CD14-positive monocyte (primary cell): ENCODE results near the gene MSRB3. TPM values are rescaled to one million over a fixed set of nuclear protein-coding genes. Genes with fewer than 3 reads are reported as not detected.

ENCODE experiments used
- DNase-seq, 3 donors: peaks; one replicate each; pipeline ENCODE4 v3.0.0-alpha.2; 2011 to 2022
- H2AFZ ChIP-seq: 2 replicates; pipeline ENCODE4 v1.6.0; 2012; ENCODE audit warnings: mild to moderate bottlenecking, low read depth, low read length, inconsistent platforms; ENCODE audit not compliant: insufficient read depth, poor library complexity, severe bottlenecking
- H3K27ac ChIP-seq, 2 donors: 1 replicate in 1 of 2; 2 replicates in 1 of 2; pipeline ENCODE4 v1.5.1; 2012 to 2013; ENCODE audit warnings: low read length in 2 of 2, control low read depth in 1 of 2, inconsistent platforms in 1 of 2, low read depth in 1 of 2, mild to moderate bottlenecking in 1 of 2
- H3K27me3 ChIP-seq, 2 donors: one replicate each; pipeline versions ENCODE4 v1.6.0 to v1.6.1; 2011 to 2013; ENCODE audit warnings: low read length in 2 of 2; ENCODE audit not compliant: control insufficient read depth in 2 of 2, insufficient read depth in 2 of 2
- H3K36me3 ChIP-seq, 2 donors: replicated peaks in 1 of 2; 1 replicate in 1 of 2; 2 replicates in 1 of 2; pipeline versions ENCODE4 v1.5.1 to v1.6.1; 2012 to 2013; ENCODE audit warnings: low read length in 2 of 2, control low read depth in 1 of 2, inconsistent platforms in 1 of 2, mild to moderate bottlenecking in 1 of 2; ENCODE audit not compliant: insufficient read depth in 2 of 2, control insufficient read depth in 1 of 2
- H3K4me1 ChIP-seq, 2 donors: 1 replicate in 1 of 2; 2 replicates in 1 of 2; pipeline versions ENCODE4 v1.5.1 to v1.6.1; 2012 to 2013; ENCODE audit warnings: low read length in 2 of 2, control low read depth in 1 of 2, inconsistent platforms in 1 of 2, mild to moderate bottlenecking in 1 of 2, moderate library complexity in 1 of 2; ENCODE audit not compliant: insufficient read depth in 2 of 2, control insufficient read depth in 1 of 2
- H3K4me2 ChIP-seq: replicated peaks from 2 replicates; pipeline ENCODE3; 2012; ENCODE audit warnings: low read length, moderate library complexity, mild to moderate bottlenecking; ENCODE audit not compliant: poor library complexity, severe bottlenecking; ENCODE audit errors: extremely low read depth
- H3K4me3 ChIP-seq, 3 experiments: fragments of 200-600 bp in 1 of 3; sonication (generic) in 1 of 3; replicated peaks in 1 of 3; 1 replicate in 2 of 3; 2 replicates in 1 of 3; pipeline ENCODE4 v1.5.1; 2011 to 2013; ENCODE audit warnings: low read length in 3 of 3, mild to moderate bottlenecking in 3 of 3, control low read depth in 2 of 3, low read depth in 2 of 3, inconsistent platforms in 1 of 3, moderate library complexity in 1 of 3
- H3K79me2 ChIP-seq: 2 replicates; pipeline ENCODE4 v1.6.0; 2012; ENCODE audit warnings: mild to moderate bottlenecking, control low read depth, inconsistent platforms, low read length, moderate library complexity; ENCODE audit not compliant: insufficient read depth
- H3K9ac ChIP-seq: 2 replicates; pipeline ENCODE4 v1.6.0; 2017; ENCODE audit warnings: low read length, mild to moderate bottlenecking; ENCODE audit not compliant: insufficient read depth, poor library complexity, severe bottlenecking
- H3K9me3 ChIP-seq, 2 donors: replicated peaks in 1 of 2; 1 replicate in 1 of 2; 2 replicates in 1 of 2; pipeline versions ENCODE4 v1.5.1 to v1.6.1; 2012 to 2013; ENCODE audit warnings: low read length in 2 of 2, control low read depth in 1 of 2; ENCODE audit not compliant: control insufficient read depth in 1 of 2, insufficient read depth in 1 of 2
- H4K20me1 ChIP-seq: 2 replicates; pipeline ENCODE4 v1.6.0; 2012; ENCODE audit warnings: mild to moderate bottlenecking, low read length, control low read depth, moderate library complexity; ENCODE audit not compliant: insufficient read depth
- H3K27ac Mint-ChIP-seq, 7 donors: one replicate each; pipeline ENCODE4 v1.8.0; 2020; ENCODE audit warnings: mild to moderate bottlenecking in 7 of 7, mixed read lengths in 7 of 7, moderate library complexity in 6 of 7, inconsistent platforms in 2 of 7
- H3K27me3 Mint-ChIP-seq, 3 donors: one replicate each; pipeline ENCODE4 v1.8.0; 2021 to 2022; ENCODE audit warnings: low read depth in 3 of 3, mild to moderate bottlenecking in 3 of 3, mixed read lengths in 3 of 3, moderate library complexity in 3 of 3, inconsistent platforms in 1 of 3
- H3K36me3 Mint-ChIP-seq, 2 donors: one replicate each; pipeline ENCODE4 v1.8.0; 2020; ENCODE audit warnings: mixed read lengths in 2 of 2, inconsistent platforms in 1 of 2, mild to moderate bottlenecking in 1 of 2
- H3K4me1 Mint-ChIP-seq: one replicate; pipeline ENCODE4 v1.8.0; 2020; ENCODE audit warnings: mild to moderate bottlenecking, mixed read lengths
- H3K4me3 Mint-ChIP-seq, 2 donors: one replicate each; pipeline ENCODE4 v1.8.0; 2020; ENCODE audit warnings: mild to moderate bottlenecking in 2 of 2, mixed read lengths in 2 of 2, moderate library complexity in 1 of 2
- H3K9me3 Mint-ChIP-seq, 7 donors: one replicate each; pipeline ENCODE4 v1.8.0; 2020 to 2022; ENCODE audit warnings: mixed read lengths in 7 of 7, mild to moderate bottlenecking in 6 of 7, moderate library complexity in 6 of 7, inconsistent platforms in 2 of 7
- WGBS: methylation state at CpG from one replicate; pipeline ENCODE4 v1.1.5; 2013; ENCODE audit warnings: missing lambda C conversion rate; ENCODE audit not compliant: insufficient coverage; 5-methylcytosine and 5-hydroxymethylcytosine counted together
- intact Hi-C, 2 donors: fragments of 100-400 bp; cut with micrococcal nuclease; formaldehyde crosslinking; loops; one replicate each; pipeline versions ENCODE4 v1.15.0 to v1.15.1; 2023
- polyA plus RNA-seq, 3 donors: library from polyadenylated mRNA; depleted of rRNA in 1 of 3; unstranded in 2 of 3; stranded (reverse) in 1 of 3; fragments of 300-500 nt in 2 of 3; fragments of >200 nt in 1 of 3; fragmentation: Illumina TruSeq in 2 of 3; gene quantifications; 1 replicate in 2 of 3; 2 replicates in 1 of 3; pipeline ENCODE4 v1.2.3, GENCODE V29; 2012 to 2021
- TF ChIP-seq, protein P1 (sequence below): fragments of 200-600 bp; IDR thresholded peaks from one replicate; pipeline ENCODE4 v1.8.0; 2022; ENCODE audit warnings: antibody characterized with exemption, mild to moderate bottlenecking

The MSRB3 gene
- polyA plus RNA-seq, 3 donors, result 0.25 to 1.1 (median 1.0) TPM

DNA sequence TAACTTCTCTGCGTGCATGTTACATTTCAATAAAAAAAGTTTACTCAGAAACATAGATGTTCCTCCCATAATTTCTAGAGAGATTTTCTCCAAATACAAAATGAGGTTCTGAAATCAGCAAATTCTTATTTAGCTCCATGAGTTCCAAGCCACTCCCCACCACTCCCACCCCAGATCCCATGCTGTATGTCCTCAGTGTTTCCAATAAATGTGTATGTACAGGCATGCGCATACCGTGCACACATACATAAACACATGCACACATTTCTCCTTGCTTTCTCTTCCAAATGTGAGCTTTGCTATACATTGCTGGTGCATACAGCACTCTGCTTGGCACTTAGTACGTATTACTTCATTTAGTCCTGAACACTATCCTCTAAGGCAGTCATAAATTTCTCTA, 209.7 kb downstream of the MSRB3 start:
- Histone ChIP-seq H3K4me2 (no peak overlapping the region), H3K36me3 (no peaks in the 10 kb centered on the region), H3K79me2 (no peaks in the 10 kb centered on the region), H3K4me1 (no peaks in the 10 kb centered on the region), H4K20me1 (no peaks in the 10 kb centered on the region), H3K9me3 (peaks cover 12 to 15% of the 10 kb centered on the region in 2 donors), H3K27me3 (no peaks in the 10 kb centered on the region), H3K27ac (no peak overlapping the region), H3K4me3 (no peak overlapping the region), H3K9ac (no peak overlapping the region), H2AFZ (no peak overlapping the region)
- Mint-ChIP-seq H3K4me3 (no peak overlapping the region), H3K27ac (no peak overlapping the region), H3K27me3 (peaks cover 0 to 2% (median 2%) of the 10 kb centered on the region in 3 donors), H3K9me3 (peaks cover 14 to 23% (median 21%) of the 10 kb centered on the region in 7 donors), H3K4me1 (peaks cover 4% of the 10 kb centered on the region), H3K36me3 (no peaks in the 10 kb centered on the region)
- intact Hi-C loops, result no loop called here
- TF ChIP-seq, protein P1, sequence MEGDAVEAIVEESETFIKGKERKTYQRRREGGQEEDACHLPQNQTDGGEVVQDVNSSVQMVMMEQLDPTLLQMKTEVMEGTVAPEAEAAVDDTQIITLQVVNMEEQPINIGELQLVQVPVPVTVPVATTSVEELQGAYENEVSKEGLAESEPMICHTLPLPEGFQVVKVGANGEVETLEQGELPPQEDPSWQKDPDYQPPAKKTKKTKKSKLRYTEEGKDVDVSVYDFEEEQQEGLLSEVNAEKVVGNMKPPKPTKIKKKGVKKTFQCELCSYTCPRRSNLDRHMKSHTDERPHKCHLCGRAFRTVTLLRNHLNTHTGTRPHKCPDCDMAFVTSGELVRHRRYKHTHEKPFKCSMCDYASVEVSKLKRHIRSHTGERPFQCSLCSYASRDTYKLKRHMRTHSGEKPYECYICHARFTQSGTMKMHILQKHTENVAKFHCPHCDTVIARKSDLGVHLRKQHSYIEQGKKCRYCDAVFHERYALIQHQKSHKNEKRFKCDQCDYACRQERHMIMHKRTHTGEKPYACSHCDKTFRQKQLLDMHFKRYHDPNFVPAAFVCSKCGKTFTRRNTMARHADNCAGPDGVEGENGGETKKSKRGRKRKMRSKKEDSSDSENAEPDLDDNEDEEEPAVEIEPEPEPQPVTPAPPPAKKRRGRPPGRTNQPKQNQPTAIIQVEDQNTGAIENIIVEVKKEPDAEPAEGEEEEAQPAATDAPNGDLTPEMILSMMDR, result no peak
- DNase-seq, result no peak
- 100% methylated on average over 2 of the region's 4 CpGs for WGBS

DNA sequence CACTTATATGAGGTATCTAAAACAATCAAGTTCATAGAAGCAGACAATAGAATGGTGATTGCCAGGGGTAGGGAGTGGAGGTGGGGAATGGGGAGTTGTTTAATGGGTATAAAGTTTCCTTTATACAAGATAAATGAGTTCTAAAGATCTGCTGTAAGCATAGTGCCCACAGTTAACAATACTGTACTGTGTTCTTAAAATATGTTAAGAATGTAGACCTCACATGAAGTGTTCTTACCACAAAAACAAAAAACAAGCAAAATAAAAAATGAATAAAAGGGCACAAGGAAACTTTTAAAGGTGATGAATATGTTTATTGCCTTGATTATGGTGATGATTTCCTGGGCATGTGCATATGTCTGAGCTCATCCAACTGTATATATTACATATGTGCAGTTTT, 211.8 kb downstream of the MSRB3 start:
- intact Hi-C loops, result no loop called here
- Histone ChIP-seq H3K9ac (no peak overlapping the region), H3K9me3 (no peaks in the 10 kb centered on the region), H3K79me2 (no peaks in the 10 kb centered on the region), H3K4me2 (no peak overlapping the region), H3K27ac (no peak overlapping the region), H4K20me1 (no peaks in the 10 kb centered on the region), H3K4me1 (no peaks in the 10 kb centered on the region), H3K36me3 (no peaks in the 10 kb centered on the region), H3K4me3 (no peak overlapping the region), H2AFZ (no peak overlapping the region), H3K27me3 (no peaks in the 10 kb centered on the region)
- H3K36me3 Mint-ChIP-seq, result no peaks in the 10 kb centered on the region
- no peak overlapping the region for H3K4me3 Mint-ChIP-seq
- TF ChIP-seq, protein P1, result no peak
- H3K9me3 Mint-ChIP-seq, result peaks cover 0 to 5% (median 2%) of the 10 kb centered on the region in 7 donors
- no peak overlapping the region for H3K27ac Mint-ChIP-seq
- DNase-seq, result no peak
- peaks cover 0 to 2% (median 2%) of the 10 kb centered on the region in 3 donors for H3K27me3 Mint-ChIP-seq
- H3K4me1 Mint-ChIP-seq, result peaks cover 9% of the 10 kb centered on the region
